ENCODE measurements around the gene ARHGAP44.

Gene ARHGAP44

GRCh38 chr17:13024526-13025257 is 235.4 kb downstream of the ARHGAP44 start:
- no peaks in the 10 kb centered on the region for H3K9me3 Mint-ChIP-seq
- peaks cover 12% of the 10 kb centered on the region for H3K27me3 Mint-ChIP-seq (ENCODE audit: low read depth)
- H3K4me1 Mint-ChIP-seq, result no peaks in the 10 kb centered on the region
- H3K36me3 Mint-ChIP-seq (ENCODE audit: low read depth), result no peaks in the 10 kb centered on the region
- no peak overlapping the region for H3K27ac Mint-ChIP-seq
- TF ChIP-seq CTCF (IDR thresholded peaks at IDR 0.05; ENCODE audit: unreplicated experiment in 3 of 3), result peak; percentile 95 to 96 (median 96)
- peak overlapping the region; percentile 10 to 17 (median 16) for H3K4me3 Mint-ChIP-seq

GRCh38 chr17:13025258-13025627 is 235.9 kb downstream of the ARHGAP44 start:
- Mint-ChIP-seq H3K27ac (no peak overlapping the region), H3K9me3 (no peaks in the 10 kb centered on the region), H3K4me1 (peaks cover 1% of the 10 kb centered on the region), H3K36me3 (ENCODE audit: low read depth) (no peaks in the 10 kb centered on the region), H3K27me3 (ENCODE audit: low read depth) (peaks cover 12% of the 10 kb centered on the region), H3K4me3 (no peak overlapping the region)
- no peak for TF ChIP-seq CTCF (IDR thresholded peaks at IDR 0.05; ENCODE audit: unreplicated experiment in 3 of 3)

GRCh38 chr17:13025687-13026086 is 236.4 kb downstream of the ARHGAP44 start:
- H3K4me3 Mint-ChIP-seq, result no peak overlapping the region
- peaks cover 5% of the 10 kb centered on the region for H3K4me1 Mint-ChIP-seq
- H3K9me3 Mint-ChIP-seq, result no peaks in the 10 kb centered on the region
- TF ChIP-seq CTCF (IDR thresholded peaks at IDR 0.05; ENCODE audit: unreplicated experiment in 3 of 3), result no peak
- H3K27me3 Mint-ChIP-seq (ENCODE audit: low read depth), result peaks cover 12% of the 10 kb centered on the region
- H3K36me3 Mint-ChIP-seq (ENCODE audit: low read depth), result no peaks in the 10 kb centered on the region
- no peak overlapping the region for H3K27ac Mint-ChIP-seq

GRCh38 chr17:13027246-13027645 is 237.9 kb downstream of the ARHGAP44 start:
- TF ChIP-seq CTCF (IDR thresholded peaks at IDR 0.05; ENCODE audit: unreplicated experiment in 3 of 3), result no peak
- no peak overlapping the region for H3K4me3 Mint-ChIP-seq
- no peaks in the 10 kb centered on the region for H3K36me3 Mint-ChIP-seq (ENCODE audit: low read depth)
- peaks cover 16% of the 10 kb centered on the region for H3K27me3 Mint-ChIP-seq (ENCODE audit: low read depth)
- H3K27ac Mint-ChIP-seq, result no peak overlapping the region
- no peaks in the 10 kb centered on the region for H3K9me3 Mint-ChIP-seq
- H3K4me1 Mint-ChIP-seq, result peaks cover 5% of the 10 kb centered on the region

- H3K4me1 Mint-ChIP-seq, result peaks cover 5% of the 10 kb centered on the region
- no peaks in the 10 kb centered on the region for H3K9me3 Mint-ChIP-seq
- no peak overlapping the region for H3K27ac Mint-ChIP-seq
- TF ChIP-seq CTCF (IDR thresholded peaks at IDR 0.05; ENCODE audit: unreplicated experiment in 3 of 3), result no peak
- H3K4me3 Mint-ChIP-seq, result no peak overlapping the region
- H3K36me3 Mint-ChIP-seq (ENCODE audit: low read depth), result no peaks in the 10 kb centered on the region
- H3K27me3 Mint-ChIP-seq (ENCODE audit: low read depth), result peaks cover 14% of the 10 kb centered on the region
Observed at GRCh38 chr17:13029340-13029739, 240.0 kb downstream of the ARHGAP44 start.

GRCh38 chr17:13030056-13030455 is 240.8 kb downstream of the ARHGAP44 start:
- no peaks in the 10 kb centered on the region for H3K9me3 Mint-ChIP-seq
- no peak overlapping the region for H3K4me3 Mint-ChIP-seq
- no peak for TF ChIP-seq CTCF (IDR thresholded peaks at IDR 0.05; ENCODE audit: unreplicated experiment in 3 of 3)
- H3K27ac Mint-ChIP-seq, result no peak overlapping the region
- H3K4me1 Mint-ChIP-seq, result peaks cover 5% of the 10 kb centered on the region
- H3K27me3 Mint-ChIP-seq (ENCODE audit: low read depth), result peaks cover 7% of the 10 kb centered on the region
- H3K36me3 Mint-ChIP-seq (ENCODE audit: low read depth), result no peaks in the 10 kb centered on the region

Data from nephron (organoid).